DMS53 treated with DMSO at 0.1 percent for 48 hours (cell line): ENCODE measurements around the gene ZGLP1.
A peak's percentile ranks its signal among the peaks of the same experiment; 100 is the strongest.
"Not testable (repeated sequence)": the region's sequence is repeated elsewhere in the genome, so short reads cannot be mapped to it uniquely, and the experiment has no call there.

Experiments
- DNase-seq: peaks from one replicate; lab custom pipeline; 2025; ENCODE audit not compliant: unreplicated experiment; lab: John Stamatoyannopoulos, UW

The ZGLP1 gene

GRCh38 chr19:10283301-10284064, 26.1 kb downstream of the ZGLP1 start:
- DNase-seq, result no peak

DNA sequence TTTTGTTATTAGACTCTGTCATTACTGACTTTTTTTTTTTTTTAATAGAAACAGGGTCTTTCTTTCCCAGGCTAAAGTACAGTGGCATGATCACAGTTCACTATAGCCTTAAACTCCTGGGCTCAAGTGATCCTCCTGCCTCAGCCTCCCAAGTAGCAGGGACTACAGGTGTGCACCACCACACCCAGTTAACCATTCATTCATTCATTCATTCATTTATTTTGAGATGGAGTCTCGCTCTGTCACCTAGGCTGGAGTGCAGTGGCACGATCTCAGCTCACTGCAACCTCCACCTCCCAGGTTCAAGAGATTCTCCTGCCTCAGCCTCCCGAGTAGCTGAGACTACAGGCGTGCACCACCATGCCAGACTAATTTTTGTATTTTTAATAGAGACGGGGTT, 27.6 kb downstream of the ZGLP1 start:
- DNase-seq, result not testable (repeated sequence)

DNA sequence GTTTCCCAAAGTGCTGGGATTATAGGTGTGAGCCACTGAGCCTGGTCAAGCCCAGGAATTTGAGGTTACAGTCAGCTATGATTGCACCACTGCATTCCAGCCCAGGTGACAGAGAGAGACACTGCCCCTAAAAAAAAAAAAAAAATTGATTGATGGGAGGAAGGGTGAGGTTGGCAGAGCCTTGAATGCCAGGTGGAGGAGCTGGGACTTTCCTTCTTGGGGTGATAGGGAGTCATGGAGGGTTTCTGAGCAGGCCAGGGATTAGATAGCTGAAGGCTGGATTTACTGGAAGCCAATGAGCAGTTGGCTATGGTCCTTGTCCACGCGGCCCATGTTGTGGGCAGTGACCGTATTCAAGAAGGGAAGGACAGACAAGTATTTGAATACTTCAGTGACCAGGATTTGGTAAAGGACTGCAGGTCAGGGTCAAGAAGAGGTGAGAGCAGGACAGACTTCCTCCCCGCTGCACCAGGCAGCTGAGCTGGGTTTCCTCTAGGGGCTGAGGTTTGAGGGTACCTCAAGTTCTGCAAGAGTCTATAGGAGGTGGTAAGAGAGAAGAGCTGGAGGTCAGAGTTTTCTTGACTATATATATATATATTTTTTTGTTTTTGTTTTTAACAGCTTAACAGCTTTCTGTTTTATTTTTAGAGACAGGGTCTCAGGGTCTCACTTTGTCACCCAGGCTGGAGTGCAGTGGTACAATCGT, 29.7 kb downstream of the ZGLP1 start:
- DNase-seq, result no peak

DNA sequence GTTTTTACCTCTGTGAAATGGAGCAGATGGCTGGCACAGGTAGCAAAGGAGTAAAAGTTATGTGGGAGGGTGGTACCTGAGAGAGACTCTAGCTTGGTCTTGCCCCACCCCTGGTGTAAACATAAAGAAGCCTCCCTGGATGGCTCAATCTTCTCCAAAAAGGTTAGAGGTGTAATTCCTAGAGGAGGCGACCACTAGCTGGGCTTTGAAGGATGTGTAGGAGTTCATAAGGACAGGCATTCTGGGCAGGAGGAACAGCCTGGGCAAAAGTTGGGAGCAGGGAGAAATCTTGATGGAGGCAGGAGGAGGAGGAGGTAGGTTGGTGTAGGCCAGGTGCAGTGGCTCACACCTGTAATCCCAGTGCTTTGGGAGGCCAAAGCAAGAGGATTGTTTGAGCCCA, 30.7 kb downstream of the ZGLP1 start:
- no peak for DNase-seq

DNA sequence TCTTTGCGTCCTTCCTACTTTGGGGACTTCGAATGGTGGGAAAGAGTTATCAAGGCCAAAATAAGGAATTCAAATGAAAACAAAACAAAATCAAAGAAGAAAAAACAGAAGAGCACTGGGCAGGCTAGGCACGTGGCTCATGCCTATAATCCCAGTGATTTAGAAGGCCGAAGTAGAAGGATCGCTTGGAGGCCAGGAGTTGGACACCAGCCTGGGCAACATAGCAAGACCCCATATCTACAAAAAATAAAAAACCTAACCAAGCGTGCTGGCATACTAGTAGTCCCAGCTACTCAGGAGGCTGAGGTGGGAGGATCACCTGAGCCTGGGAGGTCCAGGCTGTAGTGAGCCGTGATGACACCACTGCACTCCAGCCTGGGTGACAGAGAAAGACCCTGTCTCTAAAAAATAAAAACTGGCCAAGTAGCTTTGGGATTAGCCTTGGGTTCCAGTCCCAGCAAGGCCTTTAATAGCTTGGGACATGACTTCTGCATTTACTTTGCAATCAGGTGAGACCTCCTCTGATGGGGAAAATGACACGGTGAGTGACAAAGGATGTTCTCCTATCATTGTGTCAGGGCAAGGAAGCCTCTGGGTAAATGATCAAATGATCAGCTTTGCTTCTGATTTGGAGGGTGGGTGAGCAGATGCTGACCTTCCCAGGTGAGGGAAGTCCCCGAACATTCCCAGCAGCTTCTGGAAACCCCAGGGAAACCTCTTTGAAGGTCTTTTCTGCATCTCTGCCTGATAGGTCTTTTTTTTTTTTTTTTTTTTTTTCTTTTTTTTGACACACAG, 31.6 kb downstream of the ZGLP1 start:
- DNase-seq, result no peak

DNA sequence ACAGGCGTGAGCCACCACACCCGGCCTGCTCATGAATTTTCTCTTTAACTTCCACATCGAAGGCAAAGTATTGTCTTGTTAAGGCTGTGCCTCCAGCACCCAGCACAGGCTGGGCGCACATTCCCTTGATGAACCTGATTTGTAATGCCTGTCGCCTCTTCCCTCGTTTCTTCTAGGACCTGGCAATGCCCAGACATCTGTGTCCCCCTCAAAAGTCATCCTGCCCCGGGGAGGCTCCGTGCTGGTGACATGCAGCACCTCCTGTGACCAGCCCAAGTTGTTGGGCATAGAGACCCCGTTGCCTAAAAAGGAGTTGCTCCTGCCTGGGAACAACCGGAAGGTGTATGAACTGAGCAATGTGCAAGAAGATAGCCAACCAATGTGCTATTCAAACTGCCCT, 35.0 kb downstream of the ZGLP1 start:
- DNase-seq, result no peak

DNA sequence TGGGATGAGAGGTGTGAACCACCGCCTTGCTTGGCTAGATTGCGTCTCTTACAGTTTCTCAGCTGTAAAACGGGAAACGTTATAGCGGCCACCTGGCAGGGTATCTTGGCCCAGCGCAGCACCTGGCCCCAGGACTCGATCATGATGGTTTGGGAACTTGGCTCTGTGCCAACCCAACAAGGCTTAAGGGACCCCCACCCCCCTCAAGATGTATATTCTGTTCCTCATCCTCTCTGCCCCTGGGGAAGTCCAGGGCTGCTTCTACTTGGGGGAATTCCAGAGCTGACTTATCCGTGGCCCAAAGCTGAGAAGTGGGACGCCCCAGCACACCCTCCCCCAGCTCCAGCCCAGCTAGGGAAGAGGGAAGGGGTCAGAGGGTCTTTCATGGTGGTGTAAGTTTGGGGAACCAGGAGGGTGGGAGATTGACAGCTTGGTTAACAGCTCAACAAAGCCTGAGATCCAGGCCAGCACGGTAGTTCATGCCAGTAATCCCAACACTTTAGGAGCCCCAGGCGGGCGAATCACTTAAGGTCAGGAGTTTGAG, 38.0 kb downstream of the ZGLP1 start:
- no peak for DNase-seq

GRCh38 chr19:10270616-10271394, 38.8 kb downstream of the ZGLP1 start, which contains the start of gene ICAM1:
ICAM1 (plus strand) TSS chr19:10271120; CDS start chr19:10271160, 40 bp downstream.
- DNase-seq, result no peak

DNA sequence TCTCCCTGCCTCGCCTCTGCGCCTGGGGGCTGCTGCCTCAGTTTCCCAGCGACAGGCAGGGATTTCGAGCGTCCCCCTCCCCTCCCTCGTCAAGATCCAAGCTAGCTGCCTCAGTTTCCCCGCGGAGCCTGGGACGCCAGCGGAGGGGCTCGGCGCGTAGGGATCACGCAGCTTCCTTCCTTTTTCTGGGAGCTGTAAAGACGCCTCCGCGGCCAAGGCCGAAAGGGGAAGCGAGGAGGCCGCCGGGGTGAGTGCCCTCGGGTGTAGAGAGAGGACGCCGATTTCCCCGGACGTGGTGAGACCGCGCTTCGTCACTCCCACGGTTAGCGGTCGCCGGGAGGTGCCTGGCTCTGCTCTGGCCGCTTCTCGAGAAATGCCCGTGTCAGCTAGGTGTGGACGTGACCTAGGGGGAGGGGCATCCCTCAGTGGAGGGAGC, 39.4 kb downstream of the ZGLP1 start:
- no peak for DNase-seq

DNA sequence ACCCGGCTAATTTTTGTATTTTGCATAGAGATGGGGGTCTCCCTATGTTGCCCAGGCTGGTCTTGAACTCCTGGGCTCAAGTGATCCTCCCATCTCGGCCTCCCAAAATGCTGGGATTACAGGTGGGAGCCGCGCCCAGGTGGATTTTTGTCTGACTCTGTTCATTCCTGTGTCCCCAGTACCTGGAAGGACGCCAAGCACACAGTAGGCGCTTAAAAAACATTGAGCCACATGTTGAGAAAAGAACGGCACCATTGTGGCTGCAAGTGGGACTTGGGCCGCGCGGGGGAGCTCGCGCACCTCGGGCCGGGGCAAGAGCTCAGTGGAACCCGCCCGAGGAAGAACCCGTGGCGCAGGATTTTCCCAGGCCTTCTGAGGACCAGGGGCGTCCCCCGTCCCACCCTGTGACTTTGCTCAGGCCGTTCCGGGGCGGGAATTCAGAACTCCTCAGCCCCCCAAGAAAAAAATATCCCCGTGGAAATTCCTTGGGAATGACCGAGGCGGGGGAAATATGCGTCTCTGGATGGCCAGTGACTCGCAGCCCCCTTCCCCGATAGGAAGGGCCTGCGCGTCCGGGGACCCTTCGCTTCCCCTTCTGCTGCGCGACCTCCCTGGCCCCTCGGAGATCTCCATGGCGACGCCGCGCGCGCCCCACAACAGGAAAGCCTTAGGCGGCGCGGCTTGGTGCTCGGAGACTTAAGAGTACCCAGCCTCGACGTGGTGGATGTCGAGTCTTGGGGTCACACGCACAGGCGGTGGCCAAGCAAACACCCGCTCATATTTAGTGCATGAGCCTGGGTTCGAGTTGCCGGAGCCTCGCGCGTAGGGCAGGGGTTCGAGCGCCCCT, 40.1 kb downstream of the ZGLP1 start:
- DNase-seq, result peak; percentile 33

- no peak for DNase-seq
These were observed 41.5 kb downstream of the ZGLP1 start for GRCh38 chr19:10268071-10268470.

DNA sequence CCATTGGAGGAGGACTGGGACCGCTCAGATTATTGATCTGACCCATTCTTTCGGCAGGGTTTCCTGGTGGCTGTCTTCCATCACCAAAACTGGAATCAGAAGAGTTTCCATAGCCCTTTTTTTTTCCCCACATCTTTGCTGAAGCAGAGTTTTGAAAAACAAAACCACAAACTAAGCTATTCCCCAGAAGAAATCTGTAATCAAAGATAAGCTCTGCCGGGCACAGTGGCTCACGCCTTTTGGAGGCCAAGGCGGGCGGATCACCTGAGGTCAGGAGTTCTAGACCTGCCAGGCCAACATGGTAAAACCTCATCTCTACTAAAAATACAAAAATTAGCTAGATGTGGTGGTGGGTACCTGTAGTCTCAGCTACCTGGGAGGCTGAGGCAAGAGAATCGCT, 42.9 kb downstream of the ZGLP1 start:
- DNase-seq, result no peak

DNA sequence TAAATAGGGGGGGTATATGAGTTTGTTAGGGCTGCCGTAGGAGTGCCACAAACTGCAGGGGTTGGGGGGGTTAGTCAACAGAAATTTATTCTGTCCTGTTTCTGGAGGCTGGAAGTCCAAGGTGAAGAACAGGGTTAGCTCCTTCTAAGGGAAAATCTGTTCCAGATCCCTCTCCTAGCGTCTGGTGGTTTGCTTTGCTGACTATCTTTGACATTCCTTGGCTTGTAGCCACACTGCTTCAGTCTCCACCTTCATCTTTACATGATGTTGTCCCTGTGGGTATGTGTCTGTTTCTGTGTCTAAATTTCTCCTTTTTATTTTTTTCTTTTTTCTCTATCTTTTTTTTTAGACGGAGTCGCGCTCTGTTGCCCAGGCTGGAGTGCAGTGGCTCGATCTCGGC, 46.8 kb downstream of the ZGLP1 start:
- DNase-seq, result no peak

DNA sequence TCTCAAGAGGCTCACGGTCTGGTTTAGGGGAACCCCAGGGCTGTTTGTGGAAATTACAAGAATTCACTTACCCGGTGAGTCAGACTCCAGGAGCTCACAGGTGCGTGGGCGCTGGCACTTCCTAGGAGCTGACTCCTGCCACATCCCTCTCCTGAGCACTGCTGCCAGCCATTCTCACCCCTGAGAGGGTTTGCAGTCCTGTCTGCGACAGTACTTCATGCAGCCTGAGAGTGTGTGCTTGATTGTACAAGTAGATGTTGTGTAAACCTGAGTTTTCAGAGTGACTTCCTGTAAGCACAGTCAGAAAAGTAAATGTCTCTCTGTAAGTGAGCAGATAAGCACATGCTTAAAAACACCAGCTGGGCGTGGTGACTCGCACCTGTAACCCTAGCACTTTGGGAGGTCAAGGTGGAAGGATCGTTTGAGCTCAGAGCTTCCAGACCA, 49.5 kb downstream of the ZGLP1 start:
- peak; percentile 48 for DNase-seq

- DNase-seq, result peak; percentile 75
These were observed 50.3 kb downstream of the ZGLP1 start for GRCh38 chr19:10259162-10259905.

GRCh38 chr19:10258080-10258710, 51.4 kb downstream of the ZGLP1 start:
- DNase-seq, result no peak

DNA sequence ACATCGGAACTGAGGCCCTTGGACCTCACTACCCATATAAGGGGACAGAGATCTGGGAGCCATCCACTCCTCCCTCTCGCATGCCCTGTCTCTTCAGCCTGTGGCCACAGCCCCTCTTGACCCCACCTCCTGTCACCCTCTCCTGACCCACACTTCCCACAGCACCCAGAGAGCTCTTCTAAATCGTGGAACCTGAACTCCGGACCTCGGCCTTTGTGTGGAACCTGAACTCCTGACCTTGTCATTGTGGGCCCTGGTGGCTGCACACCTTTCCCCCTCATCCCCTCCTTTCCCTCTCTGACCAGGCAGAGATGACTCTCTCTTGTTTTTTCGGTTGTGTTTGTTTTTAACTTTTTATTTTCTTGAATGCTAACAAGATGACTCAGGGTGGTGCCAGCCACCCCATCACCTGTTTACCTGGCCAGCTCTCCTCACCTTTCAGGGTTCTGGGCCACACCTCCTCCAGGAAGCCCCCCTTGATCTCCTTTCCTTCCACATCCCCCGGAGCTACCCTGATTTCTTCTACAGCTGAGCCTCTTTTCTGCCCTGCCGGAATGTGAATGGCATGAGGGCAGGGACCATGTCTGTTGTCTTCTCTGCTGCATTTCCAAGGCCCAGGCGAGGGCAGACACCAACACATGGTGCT, 52.5 kb downstream of the ZGLP1 start:
- no peak for DNase-seq

- DNase-seq, result no peak
These were observed 53.1 kb downstream of the ZGLP1 start for GRCh38 chr19:10256551-10256950.
